GM19455 (cell line): ENCODE measurements around the gene IFITM1.
"Not testable (repeated sequence)": the region's sequence is repeated elsewhere in the genome, so short reads cannot be mapped to it uniquely, and the experiment has no call there.

Source experiments
- ATAC-seq: cut with Tn5 transposase; IDR thresholded peaks from one replicate; pipeline ENCODE4 v1.9.1; 2021; ENCODE audit not compliant: unreplicated experiment

IFITM1 gene

DNA sequence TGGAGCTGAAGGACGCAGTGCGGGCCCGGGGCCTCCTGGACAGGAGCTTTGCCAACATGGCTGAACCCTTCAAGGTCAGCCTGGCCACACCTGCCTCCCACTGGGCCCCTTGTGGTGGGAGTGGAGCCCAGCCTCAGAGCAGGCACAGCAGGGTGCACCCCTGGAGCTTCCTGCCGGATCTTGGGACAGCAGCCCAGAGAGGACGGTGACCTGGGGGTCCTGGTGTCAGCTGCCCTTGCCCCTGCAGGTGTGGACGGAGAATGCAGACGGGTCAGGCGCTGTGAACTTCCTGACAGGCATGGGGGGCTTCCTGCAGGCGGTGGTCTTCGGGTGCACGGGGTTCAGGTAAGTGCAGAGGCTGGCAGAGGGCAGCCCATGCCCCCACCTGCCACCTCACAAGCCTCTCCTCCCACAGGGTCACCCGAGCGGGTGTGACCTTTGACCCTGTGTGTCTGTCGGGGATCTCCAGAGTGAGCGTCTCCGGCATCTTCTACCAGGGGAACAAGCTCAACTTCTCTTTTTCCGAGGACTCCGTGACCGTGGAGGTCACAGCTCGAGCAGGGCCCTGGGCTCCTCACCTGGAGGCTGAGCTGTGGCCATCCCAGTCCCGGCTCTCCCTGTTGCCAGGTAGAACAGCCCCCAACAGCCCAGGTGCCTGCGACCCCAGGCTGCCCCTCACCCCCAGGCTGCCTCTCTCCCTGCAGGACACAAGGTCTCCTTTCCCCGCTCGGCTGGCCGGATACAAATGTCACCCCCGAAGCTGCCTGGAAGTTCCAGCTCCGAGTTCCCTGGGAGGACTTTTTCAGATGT lies 19.8 kb upstream of the IFITM1 start:
- no peak for ATAC-seq

DNA sequence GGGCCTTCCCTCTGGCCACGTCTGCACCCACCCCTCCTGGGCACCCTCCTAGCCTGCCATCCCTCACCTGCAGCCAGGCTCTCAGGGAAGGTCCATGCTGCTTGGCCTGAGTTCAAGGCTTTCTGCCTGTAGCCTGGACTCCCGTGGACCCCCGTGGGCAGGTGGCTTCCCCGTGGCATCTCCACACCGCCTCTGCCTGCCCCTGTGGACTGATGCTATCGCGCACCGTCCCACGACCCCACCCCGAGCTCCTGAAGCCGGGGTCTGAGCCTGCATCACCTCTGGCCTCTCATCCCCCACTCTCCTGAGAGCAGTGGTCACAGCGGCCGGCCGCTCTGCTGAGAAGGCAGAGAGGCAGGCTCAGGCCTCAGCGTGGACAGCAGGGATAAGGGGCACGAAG lies 19.1 kb upstream of the IFITM1 start:
- no peak for ATAC-seq

DNA sequence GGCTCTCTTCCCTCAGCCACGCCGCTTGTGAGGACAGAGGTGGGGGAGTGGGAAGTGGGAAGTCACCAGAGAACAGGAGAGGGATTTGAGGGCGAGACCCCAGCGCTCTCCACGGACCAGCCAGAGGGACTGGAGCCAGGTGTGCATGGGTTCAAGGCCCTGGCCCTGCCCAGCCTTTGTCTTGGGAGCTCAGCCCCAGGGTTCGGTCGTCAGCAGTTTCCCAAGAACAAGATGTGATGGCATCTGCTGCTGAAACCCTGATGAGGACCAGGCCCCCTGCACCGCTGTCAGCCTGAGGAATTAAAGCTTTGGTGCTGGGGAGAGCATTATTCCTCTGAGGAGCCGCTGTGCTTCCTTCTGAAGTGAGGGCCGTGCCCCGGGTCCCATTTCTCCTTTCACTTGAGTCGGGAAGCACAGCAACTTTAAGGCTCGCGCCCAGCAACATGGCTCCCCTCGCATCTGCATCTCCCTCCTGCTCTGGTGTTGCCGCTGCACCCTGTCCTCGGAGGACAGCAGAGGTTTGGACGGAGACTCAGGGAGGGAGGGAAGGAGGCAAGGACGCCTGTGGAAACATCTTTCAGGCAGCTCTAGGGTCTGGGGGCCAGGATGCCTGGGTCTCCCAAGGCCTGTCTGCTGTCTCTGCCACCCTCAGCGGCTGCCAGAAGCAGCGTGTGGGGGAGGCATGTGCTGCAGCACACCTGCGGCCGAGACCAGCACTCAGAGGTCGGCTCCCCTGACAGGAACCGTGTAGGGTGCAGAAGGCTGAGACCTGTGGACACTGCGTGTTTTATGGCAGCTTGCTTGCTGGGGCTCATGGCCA lies 18.3 kb upstream of the IFITM1 start:
- ATAC-seq = no peak

DNA sequence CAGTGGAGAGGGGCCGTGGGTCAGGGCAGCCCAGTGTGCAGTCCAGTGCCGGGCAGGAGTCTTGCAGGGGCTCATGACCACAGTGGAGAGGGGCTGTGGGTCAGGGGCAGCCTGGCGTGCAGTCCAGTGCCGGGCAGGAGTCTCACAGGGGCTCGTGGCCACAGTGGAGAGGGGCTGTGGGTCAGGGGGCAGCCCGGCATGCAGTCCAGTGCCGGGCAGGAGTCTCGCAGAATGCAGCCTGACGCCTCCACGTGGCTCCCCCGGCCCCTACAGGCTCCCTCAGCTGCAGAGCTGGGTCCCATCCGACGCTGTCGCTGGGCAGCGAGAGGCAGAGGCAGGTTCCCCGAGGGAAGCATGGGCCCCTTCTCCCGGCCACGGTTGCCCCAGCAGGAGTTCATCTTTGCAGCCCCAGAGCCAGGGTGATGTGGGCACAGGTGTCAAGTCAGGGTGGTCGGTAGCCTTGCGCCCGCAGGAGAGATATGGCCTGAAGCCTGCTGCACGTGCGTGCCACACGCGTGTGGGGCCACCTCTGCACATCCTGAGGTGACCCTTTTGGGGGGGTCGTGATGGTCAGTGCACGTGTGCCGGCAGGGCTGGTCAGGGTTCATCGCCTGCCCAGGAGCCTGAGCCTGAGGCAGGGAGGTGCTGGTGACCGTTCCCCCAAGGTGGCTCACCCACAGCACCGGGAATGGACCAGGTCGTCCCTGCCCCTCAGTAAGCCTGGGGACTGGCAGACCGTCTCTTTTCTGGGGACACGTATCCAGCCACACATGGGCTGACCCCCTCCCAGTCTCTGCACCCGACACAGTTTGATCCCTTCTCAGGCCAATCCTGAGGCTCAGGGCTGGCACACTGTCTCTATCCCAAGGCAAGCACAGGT lies 17.4 kb upstream of the IFITM1 start:
- no peak for ATAC-seq

DNA sequence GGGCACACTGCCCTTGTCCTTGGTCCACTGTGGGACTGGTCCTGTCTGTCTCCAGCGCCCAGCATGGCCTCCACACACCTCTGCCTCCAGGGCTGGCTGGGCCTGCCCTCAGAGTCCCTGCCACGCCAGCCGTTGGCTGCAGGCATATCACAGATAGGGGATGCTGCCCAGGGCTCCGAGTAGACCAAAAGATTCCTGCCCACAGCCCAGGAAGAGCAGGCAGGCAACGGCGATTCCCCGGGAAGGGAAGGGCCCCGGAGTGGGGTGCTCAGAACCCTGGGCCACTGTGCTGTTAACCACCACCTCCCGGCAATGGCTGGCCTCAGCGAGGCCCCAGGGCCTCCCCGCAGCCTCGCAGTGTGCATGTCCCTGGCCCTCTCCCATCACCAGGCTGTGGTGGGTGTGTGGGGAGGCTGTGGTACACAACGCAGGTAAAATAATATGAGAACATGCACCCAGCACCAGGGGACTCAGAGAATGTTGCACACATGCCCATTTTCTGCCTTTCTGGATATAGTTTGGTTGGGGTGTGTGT lies 16.7 kb upstream of the IFITM1 start:
- ATAC-seq = no peak

DNA sequence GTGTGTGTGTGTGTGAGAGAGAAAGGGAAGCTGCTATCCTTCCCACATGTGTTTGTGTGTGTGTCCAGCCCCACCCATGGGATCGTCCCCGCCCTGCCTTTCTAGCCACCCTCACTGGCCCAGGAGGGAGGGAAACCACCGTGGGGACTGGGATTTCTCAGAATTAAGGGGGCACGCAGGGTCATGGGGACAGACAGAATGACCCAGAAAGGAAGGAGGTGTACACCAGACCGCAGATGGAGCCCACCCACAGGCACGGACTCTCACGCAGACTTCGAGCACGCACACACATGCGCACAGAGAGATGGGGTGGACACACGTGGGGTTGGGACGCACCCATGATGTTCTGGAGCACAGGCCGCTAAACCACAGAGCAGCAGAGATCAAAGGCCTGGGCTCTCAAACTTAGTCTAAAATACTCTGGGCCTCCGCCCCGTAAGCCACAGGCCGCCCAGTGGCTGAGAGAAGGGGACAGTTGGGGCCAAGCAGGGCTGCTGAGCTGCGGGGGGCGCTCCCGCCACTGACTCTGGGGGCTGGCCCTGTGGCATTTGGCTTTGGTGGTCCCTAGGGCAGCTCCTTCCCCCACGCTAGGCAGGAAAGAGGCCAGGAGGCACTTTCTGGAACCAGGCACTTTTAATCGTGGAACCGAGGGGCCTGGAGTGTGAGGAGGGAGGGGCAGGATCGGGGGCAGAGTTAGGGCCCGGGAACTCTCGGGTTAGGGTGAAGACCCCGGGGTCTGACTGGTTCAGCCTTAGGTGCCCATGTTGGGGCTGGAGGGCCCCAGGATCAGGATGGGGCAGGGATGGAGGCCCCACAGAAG lies 16.0 kb upstream of the IFITM1 start:
- ATAC-seq = no peak

DNA sequence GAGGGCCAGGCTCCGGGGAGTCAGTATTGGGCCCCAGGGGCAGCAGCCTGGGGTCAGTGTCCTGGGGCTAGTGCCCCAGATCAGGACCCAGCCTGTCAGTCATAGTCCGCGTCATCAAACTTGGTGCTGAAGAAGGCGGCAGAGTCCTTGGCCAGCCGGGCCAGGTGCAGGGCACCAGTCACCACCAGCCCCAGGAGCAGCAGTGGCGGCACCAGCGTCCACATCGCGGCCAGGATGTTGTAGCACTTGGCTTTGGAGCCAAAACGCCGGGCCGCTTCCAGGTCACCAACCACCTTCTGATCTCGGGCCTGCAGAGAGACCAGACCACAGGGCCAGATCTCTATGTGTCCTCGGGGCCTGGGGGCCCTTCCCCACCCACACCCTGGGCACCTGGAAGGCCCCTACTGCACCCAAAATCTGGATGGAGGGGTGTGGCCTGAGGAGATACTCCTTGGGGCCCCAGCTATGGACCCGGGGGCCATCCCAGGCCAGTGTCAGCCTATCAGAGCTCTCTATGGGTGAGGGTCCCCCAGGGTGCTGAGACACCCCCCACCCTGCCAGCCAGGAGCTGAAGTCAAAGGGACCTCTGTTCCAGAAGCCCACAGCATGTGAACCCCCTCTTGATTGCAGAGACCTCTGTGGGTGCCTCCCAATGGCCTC lies 15.3 kb upstream of the IFITM1 start:
- no peak for ATAC-seq

DNA sequence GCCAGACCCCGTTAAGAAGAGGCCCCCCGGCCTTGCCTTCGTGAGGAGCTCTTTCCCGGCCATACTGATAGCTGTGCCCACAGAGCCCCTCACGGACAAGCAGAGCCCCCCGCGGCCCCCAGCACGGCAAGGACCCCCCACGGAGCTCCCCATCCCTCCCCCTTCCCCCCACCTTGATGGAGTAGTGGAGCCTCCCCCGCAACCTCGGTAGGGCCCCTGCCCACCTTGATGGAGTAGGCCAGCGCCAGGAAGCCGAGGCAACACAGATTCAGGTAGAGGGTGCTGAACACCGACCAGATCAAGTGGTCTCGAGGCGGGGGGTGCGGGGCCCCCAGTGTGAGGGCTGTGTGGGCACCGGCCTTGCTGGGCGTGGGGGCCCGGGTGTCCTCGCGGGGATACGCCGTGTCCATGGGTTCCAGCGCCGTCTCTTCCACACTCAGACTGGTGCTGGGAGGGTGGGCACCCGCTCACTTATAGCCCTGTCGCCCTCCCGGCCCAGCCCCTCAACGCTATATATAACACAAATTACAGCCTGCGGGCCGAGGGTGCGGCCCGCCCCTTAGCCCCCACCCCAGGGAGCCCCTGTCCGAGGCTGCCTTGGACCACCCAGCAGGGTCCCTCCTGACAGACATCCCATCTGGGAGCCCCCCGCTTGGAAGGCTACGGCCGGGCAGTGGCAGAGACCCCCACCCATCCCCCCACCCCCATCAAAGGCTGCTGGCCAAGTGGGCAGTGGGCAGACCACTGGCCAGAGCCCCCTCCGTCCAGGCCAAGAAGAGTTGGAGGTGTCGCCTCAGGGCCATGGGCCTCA lies 14.6 kb upstream of the IFITM1 start, which contains the start of gene IFITM5:
Gene IFITM5 (minus strand): TSS at position 446 of the 811 bp plus-strand sequence. CDS start 36 bp downstream, at position 410.
- no peak for ATAC-seq

DNA sequence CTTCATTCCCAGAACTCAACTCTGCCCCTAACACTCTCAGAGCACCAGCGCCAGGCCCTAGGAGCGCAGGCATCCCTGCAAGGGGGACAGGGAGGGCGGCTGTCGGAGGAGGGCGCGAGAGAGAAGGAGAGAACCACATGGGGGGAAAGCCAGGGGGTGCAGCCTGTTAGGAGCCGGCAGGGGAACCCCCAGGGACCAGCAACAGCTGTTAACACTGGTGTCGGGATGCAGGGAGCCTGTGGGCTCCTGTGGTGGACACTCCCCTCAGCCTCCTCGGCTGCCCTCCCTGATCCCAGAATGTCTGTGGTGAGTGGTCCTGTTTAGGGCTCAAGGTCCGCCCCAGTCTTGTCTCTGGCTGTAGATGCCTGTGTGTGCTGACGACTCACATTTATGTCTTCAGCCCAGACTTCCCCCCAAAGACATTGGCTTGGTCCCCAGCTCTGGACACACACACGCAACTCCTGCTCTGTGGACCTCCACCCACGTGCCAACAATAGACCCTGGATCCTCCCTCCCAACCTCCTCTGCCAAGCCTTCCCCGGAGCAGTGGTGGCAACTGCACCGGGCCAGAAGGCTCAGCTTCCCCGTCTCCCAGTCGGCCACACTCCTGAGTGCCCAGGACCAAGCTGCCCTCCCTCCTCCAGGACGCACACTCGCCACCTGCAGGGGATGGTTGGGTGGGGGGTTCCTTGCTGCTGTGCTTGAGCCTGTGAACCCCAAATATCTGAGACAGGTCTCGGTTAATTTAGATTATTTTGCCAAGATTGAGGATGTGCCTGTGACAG lies 13.7 kb upstream of the IFITM1 start:
- no peak for ATAC-seq

DNA sequence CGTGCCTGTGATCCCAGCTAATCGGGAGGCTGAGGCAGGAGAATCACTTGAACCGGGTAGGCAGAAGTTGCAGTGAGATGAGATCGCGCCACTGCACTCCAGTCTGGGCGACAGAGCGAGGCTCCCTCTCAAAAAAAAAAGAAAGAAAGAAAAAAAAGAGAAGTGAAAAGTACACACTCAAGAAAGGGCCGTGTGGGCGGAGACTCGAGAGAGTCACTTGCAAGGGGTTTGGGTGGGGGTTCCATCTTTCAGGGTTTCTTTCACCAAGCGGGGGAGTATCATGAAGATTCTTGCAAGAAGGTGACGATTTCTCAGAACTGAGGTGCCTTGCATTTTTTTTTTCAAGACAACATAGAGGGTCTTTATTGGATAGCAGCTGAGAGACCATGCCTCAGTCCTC lies 10.5 kb upstream of the IFITM1 start:
- no peak for ATAC-seq

DNA sequence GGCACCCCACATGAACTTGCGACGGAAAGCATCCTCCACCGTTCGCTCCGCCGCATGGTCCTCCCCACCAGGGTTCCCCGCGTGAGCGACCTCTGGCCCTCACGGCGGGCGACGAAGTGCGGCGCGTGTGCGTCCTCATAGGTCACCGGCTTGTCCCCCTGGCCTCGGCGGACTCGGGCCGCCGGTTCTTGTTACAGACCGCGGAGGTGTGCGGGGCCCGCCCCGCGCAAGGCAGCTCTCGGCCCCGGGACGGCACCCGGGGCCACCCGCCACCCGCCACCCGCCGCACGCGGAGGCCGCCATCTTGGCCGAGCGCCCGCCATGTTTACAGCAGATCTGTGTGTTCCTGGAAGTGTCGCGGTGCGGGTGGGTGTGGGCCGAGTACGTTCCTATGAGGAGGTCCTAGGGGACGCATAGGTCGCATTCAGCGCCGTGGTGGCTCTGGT lies 9.8 kb upstream of the IFITM1 start:
- no peak for ATAC-seq

DNA sequence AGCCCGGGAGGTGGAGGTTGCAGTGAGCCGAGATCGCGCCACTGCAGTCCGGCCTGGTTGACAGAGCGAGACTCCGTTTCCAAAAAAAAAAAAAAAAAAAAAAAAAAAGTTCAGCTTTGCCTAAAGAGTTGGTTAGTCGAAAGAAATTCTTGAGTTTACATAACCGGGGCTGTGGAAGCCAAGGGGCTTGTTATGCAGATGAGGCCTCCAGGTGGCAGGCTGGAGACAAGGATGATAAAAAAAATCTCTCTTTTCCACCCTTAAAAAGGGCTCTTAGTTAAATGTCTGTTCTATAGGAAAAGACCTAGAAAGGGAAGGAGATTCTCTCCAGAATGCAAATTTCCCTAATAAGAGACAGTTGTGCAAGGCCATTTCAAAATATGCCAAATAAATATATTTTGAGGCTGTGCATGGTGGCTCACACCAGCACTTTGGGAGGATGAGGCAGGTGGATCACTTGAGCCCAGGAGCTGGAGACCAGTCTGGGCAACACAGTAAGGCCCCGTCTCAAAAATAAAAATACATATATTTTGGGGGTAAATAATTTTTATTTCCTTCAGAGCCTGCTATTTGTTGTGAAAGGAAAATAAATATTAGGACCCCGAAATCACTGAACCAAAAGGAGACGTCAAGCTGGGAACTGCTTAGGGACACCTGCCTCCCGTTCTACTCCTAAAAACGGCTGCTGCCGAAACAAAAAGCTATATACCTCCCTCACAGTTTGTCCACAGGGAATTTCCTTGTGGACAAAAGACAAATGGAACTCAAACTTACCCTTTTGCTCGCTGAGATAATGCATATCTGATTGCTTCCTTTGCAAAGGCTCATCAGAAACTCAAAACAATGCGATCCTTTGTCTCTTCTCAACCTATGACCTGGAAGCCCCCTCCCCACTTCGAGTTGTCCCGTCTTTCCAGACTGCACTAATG lies 8.7 kb upstream of the IFITM1 start:
- ATAC-seq = no peak

DNA sequence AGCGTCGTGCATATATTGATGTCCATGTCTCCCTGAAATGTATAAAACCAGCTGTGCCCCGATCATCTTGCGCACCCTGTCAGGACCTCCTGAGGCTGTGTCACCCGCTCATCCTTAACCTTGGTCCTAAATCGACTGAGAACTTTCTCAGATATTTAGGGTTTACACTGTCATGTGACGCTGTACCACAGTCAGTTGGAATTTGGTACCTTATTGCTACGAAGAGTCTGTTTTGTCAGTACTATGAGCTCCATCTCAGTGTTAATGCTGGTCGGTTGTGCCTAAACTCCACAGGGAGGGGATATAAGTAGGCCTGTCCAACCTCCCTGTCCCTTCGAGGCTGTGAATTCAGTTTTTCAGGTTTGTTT lies 8.0 kb upstream of the IFITM1 start:
- no peak for ATAC-seq

DNA sequence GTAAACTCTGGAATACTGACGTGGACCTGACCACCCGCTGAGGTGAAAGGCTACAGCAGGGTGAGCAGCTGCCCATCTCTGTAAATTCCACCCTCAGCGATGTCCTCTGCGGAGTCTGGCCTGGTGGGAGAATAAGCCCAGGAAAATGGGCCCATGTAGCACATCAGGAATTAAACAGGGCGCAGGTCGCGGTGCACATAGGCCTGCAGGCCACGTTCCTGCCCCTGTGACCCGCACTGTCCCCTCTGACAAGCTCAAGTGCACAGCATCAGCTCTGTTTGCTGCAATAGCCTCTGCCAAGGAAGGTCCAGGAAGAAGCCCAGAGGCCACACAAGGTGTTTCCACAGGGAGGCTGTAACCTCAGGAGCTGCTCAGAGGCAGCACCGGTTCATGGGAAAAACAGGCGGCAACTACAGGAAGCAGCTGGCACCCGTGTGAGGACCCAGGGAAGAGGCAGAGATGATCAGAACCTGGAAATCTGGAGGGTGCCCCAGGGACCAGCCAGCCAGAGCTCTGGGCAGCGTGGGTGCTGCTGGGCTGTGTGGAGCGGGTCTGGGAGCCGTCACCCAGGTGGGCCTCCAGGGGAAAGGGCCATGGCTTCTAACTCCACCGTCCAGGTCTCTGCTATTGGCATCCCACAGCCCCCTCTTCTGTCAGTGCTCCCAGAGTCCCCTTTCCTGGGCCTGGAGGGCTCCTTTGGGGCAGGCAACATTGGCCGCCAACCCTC lies 7.0 kb upstream of the IFITM1 start:
- ATAC-seq = no peak

DNA sequence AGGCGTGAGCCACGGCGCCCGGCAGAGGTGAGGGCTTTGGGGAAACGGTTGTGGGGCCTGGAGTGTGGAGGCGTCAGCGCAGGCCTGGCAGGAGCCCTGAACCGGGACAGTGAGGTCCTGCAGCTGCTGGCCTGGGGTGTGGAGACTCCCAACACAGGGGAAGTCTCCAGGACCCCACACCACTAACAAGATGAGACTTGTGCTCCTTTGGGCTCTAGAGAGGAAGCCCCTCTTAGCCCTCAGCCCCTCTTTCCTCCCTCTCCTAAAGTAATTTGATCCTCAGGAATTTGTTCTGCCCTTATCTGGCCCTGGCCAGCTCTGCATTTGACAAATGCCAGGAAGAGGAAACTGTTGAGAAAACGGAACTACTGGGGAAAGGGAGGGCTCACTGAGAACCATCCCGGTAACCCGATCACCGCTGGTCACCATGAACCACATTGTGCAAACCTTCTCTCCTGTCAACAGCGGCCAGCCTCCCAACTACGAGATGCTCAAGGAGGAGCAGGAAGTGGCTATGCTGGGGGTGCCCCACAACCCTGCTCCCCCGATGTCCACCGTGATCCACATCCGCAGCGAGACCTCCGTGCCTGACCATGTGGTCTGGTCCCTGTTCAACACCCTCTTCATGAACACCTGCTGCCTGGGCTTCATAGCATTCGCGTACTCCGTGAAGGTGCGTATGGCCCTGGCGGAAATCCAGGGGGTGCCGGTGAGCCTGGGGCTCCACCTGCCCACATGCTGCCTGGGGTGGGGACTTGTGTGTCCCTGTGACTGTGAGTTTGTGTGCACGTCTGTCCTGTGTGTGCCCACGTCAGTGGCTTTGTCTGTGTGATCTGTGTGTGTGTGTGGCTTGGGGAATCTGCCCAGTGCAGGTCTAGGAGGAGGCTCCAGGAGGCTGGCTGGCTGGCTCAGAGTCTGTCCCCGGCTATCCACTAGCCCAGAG lies 5.8 kb upstream of the IFITM1 start, which contains the start of gene IFITM2:
Gene IFITM2 (plus strand): TSS at position 51 of the 943 bp plus-strand sequence. CDS start 377 bp downstream, at position 428.
- ATAC-seq = not testable (repeated sequence)
